Right renal cortex interstitium (tissue), 3 donors: Measurements from ENCODE around the gene CLUH. TPM values are rescaled to one million over a fixed set of nuclear protein-coding genes. Genes with fewer than 3 reads are reported as not detected.
"Not testable (repeated sequence)": the region's sequence is repeated elsewhere in the genome, so short reads cannot be mapped to it uniquely, and the experiment has no call there.

Source experiments
- DNase-seq, 3 donors: peaks; one replicate each; pipeline ENCODE4 v3.0.0-alpha.2; 2013; ENCODE audit warnings: low read depth in 3 of 3, low spot score in 2 of 3
- polyA plus RNA-seq, 3 donors: library from polyadenylated mRNA; unstranded; fragments of 120-200 nt; gene quantifications; one replicate each; pipeline ENCODE4 v1.2.1, GENCODE V29; 2013; ENCODE audit not compliant: insufficient read length in 3 of 3

Gene CLUH
- polyA plus RNA-seq, 3 donors = 37.0 to 46.0 (median 44.8) TPM

DNA sequence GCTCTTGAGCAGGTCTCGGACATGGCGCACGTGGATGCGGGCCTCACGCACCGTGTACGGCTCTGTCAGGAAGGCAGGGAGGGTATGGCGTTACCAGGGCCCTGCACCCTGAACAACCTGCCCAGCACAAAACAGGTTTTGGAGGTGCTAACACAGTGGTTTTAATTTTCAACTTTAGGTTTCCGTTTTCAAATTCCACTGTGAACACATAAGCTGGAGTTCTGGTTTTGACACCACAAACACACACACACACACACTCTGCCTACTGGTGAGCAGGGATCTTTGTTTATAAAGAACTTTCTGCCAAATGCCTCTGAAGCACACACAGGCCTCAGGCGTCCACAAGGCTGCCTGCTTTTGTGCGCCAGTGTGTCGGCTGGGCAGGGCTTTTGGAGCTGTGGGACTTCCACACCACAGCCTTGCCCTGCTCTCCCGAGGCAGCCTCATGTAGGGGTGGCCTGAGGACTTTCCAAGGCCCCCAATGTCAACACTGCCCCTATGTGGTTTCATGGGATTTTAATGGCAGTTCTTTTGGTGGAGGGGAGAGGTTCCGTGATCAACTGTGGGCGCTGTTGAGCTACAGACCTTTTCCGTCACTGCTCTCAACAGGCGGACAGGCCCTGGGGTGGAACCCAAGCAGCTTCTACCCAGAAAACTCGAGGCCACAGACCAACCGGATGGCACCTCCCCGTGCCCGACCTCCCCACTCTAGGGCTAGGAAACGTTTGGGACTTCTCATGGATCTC is 9.4 kb downstream of the CLUH start:
- DNase-seq = no peak

DNA sequence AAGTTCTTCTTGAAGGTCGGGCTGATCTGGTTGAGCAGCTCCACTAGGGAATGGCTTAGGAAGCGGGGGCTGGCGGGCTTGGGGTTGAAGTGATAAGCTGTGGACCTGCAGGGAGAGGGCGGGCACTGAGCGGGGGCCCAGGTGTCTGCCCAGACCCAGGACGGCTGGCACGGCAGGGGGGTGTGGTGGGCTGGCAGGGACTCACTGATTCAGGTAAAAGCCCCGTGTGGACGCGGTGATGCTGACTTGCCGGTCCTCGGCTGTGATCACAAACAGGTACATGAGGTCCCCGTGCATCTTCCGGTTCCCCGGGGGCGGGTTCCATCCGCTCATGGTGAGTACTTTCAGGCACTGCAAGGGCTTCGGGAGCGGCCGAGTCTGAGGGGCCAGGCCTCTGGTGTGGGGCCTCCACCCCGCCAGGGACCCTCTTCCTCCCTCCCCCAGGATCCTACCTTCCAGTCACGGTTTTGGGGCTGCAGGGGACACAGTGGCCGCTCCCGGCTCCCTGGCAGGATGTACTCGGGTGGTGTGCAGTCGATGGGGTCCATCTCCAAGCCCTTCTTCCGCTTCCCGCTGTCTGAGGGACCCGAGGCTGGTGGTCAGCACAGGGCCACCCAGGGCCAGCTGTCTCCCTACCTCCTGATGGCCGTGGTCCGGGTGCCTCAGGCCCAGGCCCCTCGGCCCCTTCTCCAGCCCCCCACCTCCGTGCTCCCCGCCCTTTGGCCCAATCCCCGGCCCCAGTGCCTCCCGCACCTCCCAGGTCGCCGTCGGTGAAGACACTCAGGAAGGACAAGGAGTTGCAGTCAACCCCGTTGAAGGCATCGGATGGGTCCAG is 10.2 kb downstream of the CLUH start:
- no peak for DNase-seq

DNA sequence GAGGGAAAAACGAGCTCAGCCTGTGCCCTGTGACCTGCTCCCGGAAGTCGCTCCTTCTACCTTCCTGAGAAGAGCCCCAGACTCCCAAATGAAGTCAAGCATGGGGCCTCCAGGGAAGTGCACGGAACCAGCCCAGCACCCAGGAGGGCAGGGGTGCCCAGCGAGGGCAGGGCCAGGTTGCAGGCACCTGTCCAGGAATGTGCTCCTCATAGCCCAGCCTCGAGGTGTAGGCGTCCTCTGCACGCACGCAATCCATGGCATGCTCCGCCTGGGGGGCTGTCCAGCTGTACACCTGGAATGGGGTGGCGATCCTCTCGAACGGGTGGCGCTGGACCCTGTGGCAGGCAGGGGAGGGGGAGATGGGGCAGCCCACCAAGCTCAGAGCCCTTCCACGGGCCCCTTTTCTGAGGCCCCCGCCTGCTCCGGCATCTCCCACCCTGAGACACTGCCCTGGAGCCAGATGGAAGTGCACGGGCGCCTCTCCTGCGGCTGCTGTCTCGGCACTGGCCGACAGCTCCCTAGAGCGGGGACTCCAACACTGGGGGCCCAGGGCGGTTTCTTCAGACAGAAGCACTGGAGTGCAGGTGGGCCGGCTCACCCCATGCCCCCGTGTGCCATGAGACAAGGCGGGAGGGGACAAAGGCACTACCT is 10.9 kb downstream of the CLUH start:
- DNase-seq = no peak

DNA sequence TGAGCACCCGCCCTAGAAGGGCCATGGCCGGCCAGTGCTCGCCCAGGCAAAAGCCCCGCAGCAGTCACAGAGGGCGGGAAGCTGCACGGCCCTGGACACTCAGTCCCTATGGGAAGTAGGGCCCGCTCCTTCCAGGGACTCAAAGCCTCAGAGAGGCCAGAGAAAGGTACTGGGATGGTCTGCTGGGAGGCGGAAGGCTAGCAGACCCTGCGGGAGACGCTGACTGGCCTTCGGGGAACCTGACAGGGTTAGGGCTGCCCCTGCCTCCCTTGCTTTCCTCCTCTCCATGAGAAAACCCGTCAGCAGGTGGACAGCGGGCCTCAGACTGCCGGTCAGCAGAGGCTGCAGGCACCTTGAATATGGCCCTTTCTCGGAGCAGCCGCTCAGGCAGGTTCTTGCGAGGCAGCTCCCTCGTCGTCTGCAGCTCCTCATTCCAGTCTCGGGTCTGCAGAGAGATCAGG is 11.5 kb downstream of the CLUH start:
- no peak for DNase-seq

DNA sequence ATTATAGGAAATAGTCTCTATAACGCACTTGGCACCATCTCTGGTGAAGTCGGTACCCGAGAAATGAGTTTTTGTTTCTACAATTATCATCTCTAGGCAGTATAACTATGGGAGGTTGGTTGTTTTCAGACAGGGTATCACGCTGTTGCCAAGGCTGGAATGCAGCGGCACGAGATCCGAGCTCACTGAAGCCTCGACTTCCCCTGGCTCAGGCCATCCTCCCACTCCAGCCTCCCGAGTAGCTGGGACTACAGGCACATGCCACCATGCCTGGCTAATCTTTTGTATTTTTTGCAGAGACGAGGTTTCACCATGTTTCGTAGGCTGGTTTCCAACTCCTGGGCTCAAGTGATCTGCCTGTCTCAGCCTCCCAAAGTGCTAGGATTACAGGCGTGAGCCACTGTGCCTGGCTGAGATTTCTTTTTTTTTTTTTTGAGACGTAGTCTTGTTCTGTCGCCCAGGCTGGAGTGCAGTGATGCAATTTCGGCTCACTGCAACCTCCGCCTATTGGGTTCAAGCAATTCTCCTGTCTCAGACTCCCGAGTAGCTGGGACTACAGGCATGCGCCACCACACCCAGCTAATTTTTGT is 12.3 kb downstream of the CLUH start:
- DNase-seq = not testable (repeated sequence)

DNA sequence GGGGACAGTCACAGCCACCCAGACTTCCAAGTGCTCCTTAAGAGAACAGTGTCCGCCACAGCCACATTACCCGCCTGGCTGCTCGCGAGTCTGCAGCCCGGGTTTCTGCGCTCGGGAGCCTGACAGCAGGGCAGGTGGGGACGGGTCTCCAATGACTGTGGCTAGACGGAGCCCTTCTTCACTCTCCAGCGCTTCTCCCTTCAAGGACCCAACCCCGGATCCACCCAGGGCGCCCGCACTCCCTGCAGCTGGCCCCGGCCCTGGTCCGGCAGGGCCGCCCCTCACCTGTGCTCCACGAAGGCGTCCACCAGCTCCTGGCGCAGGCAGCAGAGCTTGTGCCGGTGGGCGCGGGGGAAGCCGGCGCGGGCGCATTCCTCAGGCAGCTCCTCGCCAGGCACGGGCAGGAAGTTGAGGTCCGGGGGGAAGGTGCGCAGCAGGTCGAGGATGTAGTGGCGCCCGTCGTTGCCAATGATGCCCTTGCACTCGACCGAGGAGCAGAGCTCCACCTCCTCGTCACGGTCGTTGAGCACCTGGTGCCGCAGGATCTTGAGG is 13.9 kb downstream of the CLUH start:
- no peak for DNase-seq

DNA sequence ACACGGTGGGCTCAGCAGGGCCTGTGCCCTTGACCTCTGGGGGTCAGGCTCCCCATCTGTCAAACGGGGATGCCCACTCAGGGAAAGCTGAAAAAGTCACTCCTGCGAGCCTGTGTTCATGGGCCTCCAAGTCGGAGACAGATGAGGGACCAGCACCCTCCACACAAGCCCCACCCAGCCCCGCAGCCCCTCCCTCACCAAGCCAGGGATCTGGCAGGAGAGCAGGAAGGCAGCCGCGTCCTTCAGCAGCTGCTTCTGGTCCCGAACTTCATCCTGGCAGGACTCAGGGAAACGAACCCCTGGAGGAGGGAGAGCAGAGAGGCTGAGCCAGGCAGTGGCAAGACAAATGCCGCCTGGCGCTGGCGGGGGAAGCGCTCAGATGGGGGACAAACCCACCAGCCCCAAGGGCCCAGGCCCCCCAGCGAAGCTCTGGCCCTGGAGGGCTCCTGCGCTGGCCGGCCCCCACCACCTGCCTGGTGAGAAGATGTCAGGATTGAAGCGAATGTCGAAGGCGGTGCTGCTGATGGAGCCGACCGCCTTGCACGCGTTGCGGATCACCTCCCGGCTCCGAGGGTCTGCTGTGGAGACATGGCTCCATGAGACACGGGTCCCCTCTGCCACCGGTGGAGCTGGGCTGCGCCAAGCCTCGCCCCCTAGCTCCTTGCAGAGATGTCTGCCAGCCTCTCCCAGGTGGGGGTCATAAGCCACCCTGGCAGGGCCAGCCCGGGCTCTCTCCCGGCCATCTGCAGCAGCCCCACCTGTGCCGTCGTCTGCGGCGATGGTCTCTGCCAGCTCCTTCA is 15.4 kb downstream of the CLUH start:
- no peak for DNase-seq

DNA sequence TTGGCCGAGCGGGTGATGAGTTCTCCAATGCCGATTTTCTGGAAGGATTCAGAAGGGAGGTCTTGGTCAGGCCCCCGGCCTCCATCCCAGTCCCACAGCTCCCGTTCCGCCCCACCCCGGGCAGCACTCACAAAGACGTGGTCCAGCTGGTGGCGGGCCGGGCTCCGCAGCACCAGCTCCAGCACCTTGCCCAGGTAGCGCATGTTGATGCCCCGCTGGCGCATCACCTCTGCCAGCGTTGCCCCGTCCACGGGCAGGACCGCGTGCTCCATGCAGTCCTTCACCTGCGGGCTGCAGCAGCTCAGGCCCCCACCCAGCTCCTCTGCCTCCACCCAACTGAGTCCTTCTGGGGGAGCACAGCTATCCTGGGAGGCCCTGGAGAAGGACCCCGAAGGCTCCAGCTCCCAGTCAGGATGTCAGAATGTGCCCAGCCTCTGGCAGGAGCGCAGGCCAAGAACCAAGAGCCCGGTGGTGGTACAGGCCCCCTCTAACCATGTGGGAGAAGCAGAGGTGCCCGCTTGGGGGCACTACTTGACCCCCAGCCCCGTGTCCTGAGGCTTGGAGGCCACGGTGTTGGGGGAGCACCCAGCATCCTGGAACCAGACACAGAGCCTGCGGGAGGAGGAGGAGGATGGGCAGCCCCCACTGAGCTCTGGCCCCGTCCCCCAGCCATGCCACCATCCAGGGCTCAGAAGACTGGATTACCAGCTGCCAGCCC is 16.2 kb downstream of the CLUH start:
- no peak for DNase-seq

DNA sequence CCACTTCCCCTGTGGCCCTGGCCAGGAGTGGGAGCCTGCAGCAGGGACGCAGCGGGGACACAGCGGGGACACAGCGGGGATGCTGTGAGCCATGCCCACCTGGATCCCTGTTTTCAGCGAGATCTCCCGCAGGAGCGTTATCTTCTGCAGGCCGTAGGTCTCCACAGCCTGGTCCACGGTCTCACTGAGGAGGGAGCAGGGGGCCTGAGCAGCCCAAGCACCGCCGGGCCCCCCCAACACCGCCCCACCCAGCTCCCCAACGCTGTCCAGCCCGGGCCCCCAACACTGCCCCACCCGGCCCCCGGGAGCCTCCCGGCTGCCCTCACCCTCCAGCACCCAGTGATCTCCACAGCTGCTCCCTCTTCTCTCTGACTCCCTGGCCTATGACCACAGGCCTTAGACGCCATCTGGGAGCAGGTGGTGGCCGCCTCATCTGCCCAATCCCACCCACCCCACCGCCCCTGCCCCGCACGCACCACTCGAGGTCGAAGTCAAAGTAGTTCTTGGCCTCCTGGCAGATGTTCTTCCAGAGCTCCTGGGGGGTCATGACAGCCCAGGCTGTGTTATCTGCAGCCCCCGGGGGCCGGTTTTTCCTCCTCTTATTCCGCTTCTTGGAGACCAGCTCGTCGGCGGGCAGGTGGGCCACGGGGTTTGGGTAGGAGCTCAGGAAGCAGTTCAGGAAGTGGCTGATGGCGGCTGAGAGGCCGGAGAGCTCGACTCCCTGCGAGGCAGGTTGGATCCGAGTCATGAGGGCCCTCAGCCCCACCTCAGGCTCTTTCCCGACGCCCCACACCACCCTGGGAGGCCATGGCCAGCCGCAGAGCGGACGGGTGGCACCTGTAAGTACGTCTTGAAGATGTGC is 17.0 kb downstream of the CLUH start:
- DNase-seq = no peak

DNA sequence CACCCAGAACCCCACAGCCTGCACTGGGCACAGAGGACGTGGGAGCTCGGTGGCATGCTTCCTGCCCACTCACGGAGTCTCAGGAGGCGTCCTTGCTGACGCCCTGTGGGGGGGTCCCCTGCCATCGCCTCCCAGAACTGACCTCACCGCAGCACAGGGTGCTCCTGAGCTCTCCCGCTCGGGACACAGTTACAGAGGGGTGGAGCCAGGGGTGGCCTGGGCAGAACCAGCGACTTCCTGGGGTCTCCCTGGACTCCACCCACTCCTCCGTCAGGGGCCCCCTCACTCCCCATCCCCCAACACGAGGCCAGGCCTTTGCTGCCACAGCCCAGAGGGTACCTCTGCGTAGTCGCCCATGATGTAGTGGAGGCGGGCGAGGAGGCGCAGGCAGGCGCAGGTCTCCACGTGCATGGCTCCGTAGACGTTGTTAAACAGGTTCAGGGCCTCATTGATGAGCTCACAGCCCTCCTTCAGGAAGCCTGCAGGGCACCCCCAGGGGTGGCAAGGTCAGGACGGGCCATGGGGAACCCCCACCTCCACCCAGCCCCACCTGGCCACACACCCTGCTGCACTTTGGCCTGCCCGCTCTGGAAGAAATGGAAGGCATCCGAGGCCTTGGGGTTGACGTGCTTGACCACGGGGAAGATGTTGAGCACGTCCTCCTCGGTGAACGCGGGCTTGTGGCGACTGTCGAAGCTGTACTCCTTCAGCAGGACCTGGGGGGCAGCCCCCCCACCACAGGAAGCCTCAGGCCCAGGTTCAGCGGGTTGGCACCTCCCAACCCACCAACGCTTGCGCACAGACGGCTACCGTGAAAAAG is 17.8 kb downstream of the CLUH start:
- no peak for DNase-seq

DNA sequence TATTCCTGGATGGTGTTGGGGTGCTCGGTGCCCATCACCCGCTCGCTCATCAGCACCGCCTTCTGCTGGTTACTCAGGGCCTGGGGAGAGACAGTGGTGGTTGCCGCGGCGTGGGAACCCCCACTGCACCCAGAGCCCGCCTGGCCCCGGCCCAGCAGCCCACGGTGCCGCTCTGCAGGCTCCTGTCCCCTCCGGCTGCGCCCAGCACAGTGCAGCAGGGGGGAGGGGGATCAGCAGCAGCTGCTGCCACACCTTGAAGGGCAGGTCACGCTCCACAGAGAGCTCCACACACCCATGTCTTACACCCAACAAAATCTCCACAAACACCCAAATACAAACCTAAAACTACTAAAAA is 18.8 kb downstream of the CLUH start:
- DNase-seq = no peak

DNA sequence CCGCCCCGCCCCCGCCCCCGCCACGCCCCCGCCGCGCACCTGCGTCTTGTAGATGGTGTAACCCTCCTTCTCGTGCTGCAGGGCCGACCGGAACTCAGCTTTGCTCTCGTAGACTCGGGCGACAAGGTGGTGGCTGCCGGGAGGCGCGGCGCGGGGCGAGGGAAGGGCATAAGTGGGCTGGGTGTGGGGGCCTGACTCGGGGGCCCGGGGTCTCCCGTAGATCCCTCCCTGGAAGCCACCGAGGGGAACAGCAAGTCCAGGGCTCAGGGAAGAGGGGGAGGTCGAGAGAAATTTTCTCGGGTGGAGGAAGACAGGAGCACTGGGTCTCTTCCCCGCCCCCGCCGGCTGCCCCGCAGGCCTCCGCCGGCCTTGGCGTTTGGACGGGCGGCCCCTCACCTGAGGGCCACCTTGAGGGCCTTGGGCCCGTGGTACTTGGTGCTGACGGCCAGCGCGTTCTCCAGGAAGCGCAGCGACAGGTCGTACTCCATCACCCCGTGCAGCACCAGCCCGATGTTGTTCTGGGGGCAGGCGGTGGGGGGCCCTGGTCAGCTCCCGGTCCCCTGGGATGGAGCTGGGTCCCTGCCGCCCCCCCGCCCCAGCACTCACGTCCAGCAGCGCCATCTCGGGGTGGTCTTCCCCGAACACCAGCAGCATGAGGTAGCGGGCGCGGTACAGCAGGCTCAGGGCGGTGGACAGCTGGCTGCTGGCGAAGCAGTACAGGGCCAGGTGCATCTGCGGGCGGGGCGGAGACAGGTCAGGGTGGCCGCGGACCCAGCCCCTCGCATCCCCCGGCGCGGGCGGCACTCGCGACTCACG is 19.4 kb downstream of the CLUH start:
- DNase-seq = no peak

DNA sequence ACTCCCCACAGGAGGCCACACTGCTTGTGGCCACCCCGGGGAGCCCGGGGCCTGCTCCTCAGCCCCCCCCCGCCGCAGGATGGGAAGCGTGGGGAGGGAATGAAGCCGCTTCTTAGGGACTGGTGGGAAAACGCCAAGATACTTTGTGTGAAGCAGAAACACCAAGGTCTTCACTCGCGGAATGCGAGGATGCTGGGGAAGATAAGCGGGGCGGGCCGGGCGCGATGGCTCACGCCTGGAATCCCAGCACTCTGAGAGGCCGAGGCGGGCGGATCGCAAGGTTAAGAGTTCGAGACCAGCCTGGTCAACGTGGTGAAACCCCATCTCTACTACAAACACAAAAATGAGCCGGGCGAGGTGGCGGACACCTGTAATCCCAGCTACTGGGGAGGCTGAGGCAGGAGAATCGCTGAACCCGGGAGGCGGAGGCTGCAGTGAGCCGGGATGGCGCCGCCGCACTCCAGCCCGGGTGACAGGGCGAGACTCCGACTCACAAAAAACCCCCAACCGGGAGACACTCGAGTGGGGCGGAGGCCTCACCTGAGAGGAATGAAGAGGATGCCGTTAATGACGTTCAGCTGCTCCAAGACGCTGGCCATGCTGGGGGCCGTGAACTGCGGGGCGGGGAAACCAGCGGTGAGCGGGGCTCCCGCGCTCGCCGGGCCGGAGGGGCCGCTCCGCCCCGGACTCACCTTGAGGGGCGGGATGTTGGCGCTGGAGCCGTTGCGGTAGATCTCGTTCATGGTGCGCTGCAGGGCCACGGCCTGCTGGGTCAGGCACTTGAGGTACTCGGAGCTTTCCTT is 20.3 kb downstream of the CLUH start:
- DNase-seq = no peak

DNA sequence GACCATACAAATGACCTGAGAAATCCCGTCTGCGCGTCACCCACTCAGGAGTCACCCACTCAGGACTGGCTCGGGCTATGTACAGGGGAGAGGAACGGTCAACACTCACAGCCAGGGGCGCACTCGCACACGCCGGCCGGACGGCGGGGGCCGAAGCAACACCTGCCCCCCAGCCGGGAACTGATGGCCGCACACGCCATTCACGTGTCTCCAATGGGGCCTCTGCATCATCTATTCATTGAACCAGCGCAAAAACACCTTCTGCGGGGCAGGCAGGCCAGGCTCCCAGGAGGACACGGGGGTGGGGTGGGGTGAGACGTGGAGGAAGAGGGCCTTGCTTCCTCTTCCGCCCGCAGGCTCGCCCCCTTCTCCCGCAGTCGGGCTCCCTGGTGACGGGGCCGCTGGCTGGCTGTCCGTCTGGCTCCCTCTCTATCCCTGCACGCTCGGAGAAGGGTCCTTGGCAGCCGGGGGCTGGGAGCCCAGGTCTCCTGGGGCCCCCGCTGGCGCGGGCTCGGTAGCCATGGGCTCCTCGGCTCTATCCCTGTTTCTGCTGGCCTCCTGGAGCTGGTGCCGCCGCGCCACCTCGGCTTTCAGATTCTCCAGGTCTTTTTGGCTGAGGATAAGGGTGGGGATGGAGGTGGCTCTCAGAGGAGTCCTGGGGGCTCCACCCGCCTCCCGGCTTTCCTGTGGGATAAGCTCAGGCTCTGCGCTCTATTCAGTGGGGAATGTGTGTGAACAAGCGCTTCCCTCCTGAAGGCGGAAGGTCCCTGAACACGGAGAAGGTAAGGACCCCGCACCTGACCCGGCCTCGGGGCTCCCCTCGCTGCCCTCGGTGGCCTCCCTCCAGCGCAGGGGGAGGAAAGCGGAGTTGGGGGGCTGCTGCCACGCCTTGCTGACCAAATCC is 21.1 kb downstream of the CLUH start:
- DNase-seq = no peak
